ENCODE data around the gene ANAPC13.

ANAPC13 gene

GRCh38 chr3:134473868-134474546 is 11.8 kb downstream of the ANAPC13 start:
- peaks cover 9% of the 10 kb centered on the region for H3K36me3 Mint-ChIP-seq (ENCODE audit: low read depth)
- no peaks in the 10 kb centered on the region for H3K27me3 Mint-ChIP-seq (ENCODE audit: low read depth)
- no peaks in the 10 kb centered on the region for H3K9me3 Mint-ChIP-seq
- H3K4me3 Mint-ChIP-seq: no peak overlapping the region
- H3K4me1 Mint-ChIP-seq (ENCODE audit: low read depth): no peaks in the 10 kb centered on the region
- no peak overlapping the region for H3K27ac Mint-ChIP-seq

- H3K9me3 Mint-ChIP-seq: no peaks in the 10 kb centered on the region
- no peak overlapping the region for H3K4me3 Mint-ChIP-seq
- no peaks in the 10 kb centered on the region for H3K27me3 Mint-ChIP-seq (ENCODE audit: low read depth)
- H3K36me3 Mint-ChIP-seq (ENCODE audit: low read depth): peaks cover 7% of the 10 kb centered on the region
- H3K27ac Mint-ChIP-seq: no peak overlapping the region
- H3K4me1 Mint-ChIP-seq (ENCODE audit: low read depth): no peaks in the 10 kb centered on the region
Measured at GRCh38 chr3:134472831-134473230, 13.0 kb downstream of the ANAPC13 start.

GRCh38 chr3:134471521-134472193 is 14.1 kb downstream of the ANAPC13 start:
- Mint-ChIP-seq H3K27ac (no peak overlapping the region), H3K4me3 (no peak overlapping the region), H3K9me3 (no peaks in the 10 kb centered on the region), H3K27me3 (ENCODE audit: low read depth) (no peaks in the 10 kb centered on the region), H3K36me3 (ENCODE audit: low read depth) (peaks cover 2% of the 10 kb centered on the region), H3K4me1 (ENCODE audit: low read depth) (no peaks in the 10 kb centered on the region)

GRCh38 chr3:134468519-134468918 is 17.3 kb downstream of the ANAPC13 start:
- H3K36me3 Mint-ChIP-seq (ENCODE audit: low read depth): no peaks in the 10 kb centered on the region
- H3K27me3 Mint-ChIP-seq (ENCODE audit: low read depth): no peaks in the 10 kb centered on the region
- H3K9me3 Mint-ChIP-seq: no peaks in the 10 kb centered on the region
- H3K27ac Mint-ChIP-seq: no peak overlapping the region
- H3K4me1 Mint-ChIP-seq (ENCODE audit: low read depth): no peaks in the 10 kb centered on the region
- no peak overlapping the region for H3K4me3 Mint-ChIP-seq

GRCh38 chr3:134466331-134466730 is 19.5 kb downstream of the ANAPC13 start:
- no peak overlapping the region for H3K27ac Mint-ChIP-seq
- peaks cover 3% of the 10 kb centered on the region for H3K27me3 Mint-ChIP-seq (ENCODE audit: low read depth)
- no peak overlapping the region for H3K4me3 Mint-ChIP-seq
- H3K4me1 Mint-ChIP-seq (ENCODE audit: low read depth): no peaks in the 10 kb centered on the region
- no peaks in the 10 kb centered on the region for H3K9me3 Mint-ChIP-seq
- H3K36me3 Mint-ChIP-seq (ENCODE audit: low read depth): no peaks in the 10 kb centered on the region

GRCh38 chr3:134464689-134465365 is 21.0 kb downstream of the ANAPC13 start:
- peaks cover 7% of the 10 kb centered on the region for H3K27me3 Mint-ChIP-seq (ENCODE audit: low read depth)
- H3K9me3 Mint-ChIP-seq: no peaks in the 10 kb centered on the region
- H3K4me1 Mint-ChIP-seq (ENCODE audit: low read depth): no peaks in the 10 kb centered on the region

GRCh38 chr3:134464064-134464688 is 21.6 kb downstream of the ANAPC13 start:
- Mint-ChIP-seq H3K9me3 (no peaks in the 10 kb centered on the region), H3K4me3 (no peak overlapping the region), H3K4me1 (ENCODE audit: low read depth) (no peaks in the 10 kb centered on the region), H3K36me3 (ENCODE audit: low read depth) (no peaks in the 10 kb centered on the region), H3K27ac (no peak overlapping the region), H3K27me3 (ENCODE audit: low read depth) (peaks cover 7% of the 10 kb centered on the region)

More at GRCh38 chr3:134464689-134465365, 21.0 kb downstream of the ANAPC13 start:
- no peaks in the 10 kb centered on the region for H3K36me3 Mint-ChIP-seq (ENCODE audit: low read depth)
- no peak overlapping the region for H3K4me3 Mint-ChIP-seq
- H3K27ac Mint-ChIP-seq: no peak overlapping the region

- H3K4me3 Mint-ChIP-seq: no peak overlapping the region
- no peak overlapping the region for H3K27ac Mint-ChIP-seq
- no peaks in the 10 kb centered on the region for H3K36me3 Mint-ChIP-seq (ENCODE audit: low read depth)
- no peaks in the 10 kb centered on the region for H3K9me3 Mint-ChIP-seq
- peaks cover 7% of the 10 kb centered on the region for H3K27me3 Mint-ChIP-seq (ENCODE audit: low read depth)
- no peaks in the 10 kb centered on the region for H3K4me1 Mint-ChIP-seq (ENCODE audit: low read depth)
Measured at GRCh38 chr3:134463676-134464063, 22.1 kb downstream of the ANAPC13 start.

- Mint-ChIP-seq H3K27ac (no peak overlapping the region), H3K4me1 (ENCODE audit: low read depth) (no peaks in the 10 kb centered on the region), H3K27me3 (ENCODE audit: low read depth) (peaks cover 11% of the 10 kb centered on the region), H3K4me3 (no peak overlapping the region), H3K36me3 (ENCODE audit: low read depth) (no peaks in the 10 kb centered on the region), H3K9me3 (no peaks in the 10 kb centered on the region)
Measured at GRCh38 chr3:134462331-134462941, 23.3 kb downstream of the ANAPC13 start.

- no peaks in the 10 kb centered on the region for H3K4me1 Mint-ChIP-seq (ENCODE audit: low read depth)
- no peak overlapping the region for H3K4me3 Mint-ChIP-seq
- H3K36me3 Mint-ChIP-seq (ENCODE audit: low read depth): no peaks in the 10 kb centered on the region
- peaks cover 15% of the 10 kb centered on the region for H3K27me3 Mint-ChIP-seq (ENCODE audit: low read depth)
- H3K9me3 Mint-ChIP-seq: no peaks in the 10 kb centered on the region
- H3K27ac Mint-ChIP-seq: no peak overlapping the region
Measured at GRCh38 chr3:134460965-134461364, 24.8 kb downstream of the ANAPC13 start.

GRCh38 chr3:134459562-134459961 is 26.2 kb downstream of the ANAPC13 start:
- Mint-ChIP-seq H3K27me3 (ENCODE audit: low read depth) (peaks cover 19% of the 10 kb centered on the region), H3K27ac (no peak overlapping the region), H3K9me3 (no peaks in the 10 kb centered on the region), H3K36me3 (ENCODE audit: low read depth) (no peaks in the 10 kb centered on the region), H3K4me3 (no peak overlapping the region), H3K4me1 (ENCODE audit: low read depth) (no peaks in the 10 kb centered on the region)

GRCh38 chr3:134458406-134458945 is 27.3 kb downstream of the ANAPC13 start:
- H3K36me3 Mint-ChIP-seq (ENCODE audit: low read depth): no peaks in the 10 kb centered on the region
- H3K4me1 Mint-ChIP-seq (ENCODE audit: low read depth): no peaks in the 10 kb centered on the region
- no peak overlapping the region for H3K27ac Mint-ChIP-seq
- no peak overlapping the region for H3K4me3 Mint-ChIP-seq
- H3K27me3 Mint-ChIP-seq (ENCODE audit: low read depth): peaks cover 24% of the 10 kb centered on the region
- H3K9me3 Mint-ChIP-seq: no peaks in the 10 kb centered on the region

GRCh38 chr3:134457376-134458074 is 28.3 kb downstream of the ANAPC13 start:
- Mint-ChIP-seq H3K27ac (no peak overlapping the region), H3K4me3 (no peak overlapping the region), H3K4me1 (ENCODE audit: low read depth) (no peaks in the 10 kb centered on the region), H3K36me3 (ENCODE audit: low read depth) (no peaks in the 10 kb centered on the region), H3K9me3 (no peaks in the 10 kb centered on the region), H3K27me3 (ENCODE audit: low read depth) (peaks cover 27% of the 10 kb centered on the region)

- Mint-ChIP-seq H3K4me1 (ENCODE audit: low read depth) (no peaks in the 10 kb centered on the region), H3K4me3 (no peak overlapping the region), H3K27me3 (ENCODE audit: low read depth) (peaks cover 31% of the 10 kb centered on the region), H3K27ac (no peak overlapping the region), H3K9me3 (no peaks in the 10 kb centered on the region), H3K36me3 (ENCODE audit: low read depth) (no peaks in the 10 kb centered on the region)
Measured at GRCh38 chr3:134453631-134454030, 32.2 kb downstream of the ANAPC13 start.
